ENCODE measurements around the gene PHAX.
A peak's percentile ranks its signal among the peaks of the same experiment; 100 is the strongest.
"Not testable (repeated sequence)": the region's sequence is repeated elsewhere in the genome, so short reads cannot be mapped to it uniquely, and the experiment has no call there.

The PHAX gene

DNA sequence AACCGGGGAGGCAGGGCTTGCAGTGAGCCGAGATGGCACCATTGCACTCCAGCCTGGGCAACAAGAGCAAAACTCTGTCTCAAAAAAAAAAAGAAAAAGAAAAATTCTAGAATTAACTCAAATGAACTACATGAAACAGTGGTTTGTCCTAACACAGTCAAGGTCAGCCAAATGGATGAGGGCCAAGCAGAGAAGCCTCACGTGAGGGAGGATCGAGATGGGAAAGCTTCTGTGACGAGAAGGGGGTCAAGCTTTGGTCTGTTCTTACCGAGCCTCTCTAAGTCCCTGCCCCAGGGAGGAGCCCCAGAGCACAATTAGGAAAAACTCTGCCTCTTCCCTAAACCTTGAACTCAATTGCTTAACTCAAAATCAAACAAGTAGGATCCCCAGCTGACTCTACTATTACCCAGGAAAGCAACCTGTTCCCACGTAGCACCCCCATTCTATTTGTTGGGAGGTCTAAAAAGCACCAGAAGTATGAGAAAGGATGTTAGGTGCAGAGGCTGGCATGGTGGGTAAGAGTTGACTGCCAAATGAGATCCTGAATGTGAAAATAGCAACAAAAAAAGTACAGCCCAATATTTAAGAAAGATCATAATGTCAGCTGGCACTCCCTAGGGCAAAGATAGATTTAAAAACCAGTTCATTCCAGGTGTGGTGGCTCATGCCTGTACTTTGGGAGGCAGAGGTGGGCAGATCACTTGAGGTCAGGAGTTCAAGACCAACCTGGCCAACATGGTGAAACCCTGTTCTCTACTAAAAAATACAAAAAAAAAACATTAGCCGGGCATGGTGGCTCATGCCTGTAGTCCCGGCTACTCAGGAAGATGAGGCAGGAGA is 13.0 kb upstream of the PHAX start:
- peaks cover 93% of the 10 kb centered on the region for H3K36me3 ChIP-seq (ENCODE audit: insufficient read depth, low read depth, low read length)
- H3K27me3 ChIP-seq (ENCODE audit: insufficient read depth, low read length), result no peaks in the 10 kb centered on the region

DNA sequence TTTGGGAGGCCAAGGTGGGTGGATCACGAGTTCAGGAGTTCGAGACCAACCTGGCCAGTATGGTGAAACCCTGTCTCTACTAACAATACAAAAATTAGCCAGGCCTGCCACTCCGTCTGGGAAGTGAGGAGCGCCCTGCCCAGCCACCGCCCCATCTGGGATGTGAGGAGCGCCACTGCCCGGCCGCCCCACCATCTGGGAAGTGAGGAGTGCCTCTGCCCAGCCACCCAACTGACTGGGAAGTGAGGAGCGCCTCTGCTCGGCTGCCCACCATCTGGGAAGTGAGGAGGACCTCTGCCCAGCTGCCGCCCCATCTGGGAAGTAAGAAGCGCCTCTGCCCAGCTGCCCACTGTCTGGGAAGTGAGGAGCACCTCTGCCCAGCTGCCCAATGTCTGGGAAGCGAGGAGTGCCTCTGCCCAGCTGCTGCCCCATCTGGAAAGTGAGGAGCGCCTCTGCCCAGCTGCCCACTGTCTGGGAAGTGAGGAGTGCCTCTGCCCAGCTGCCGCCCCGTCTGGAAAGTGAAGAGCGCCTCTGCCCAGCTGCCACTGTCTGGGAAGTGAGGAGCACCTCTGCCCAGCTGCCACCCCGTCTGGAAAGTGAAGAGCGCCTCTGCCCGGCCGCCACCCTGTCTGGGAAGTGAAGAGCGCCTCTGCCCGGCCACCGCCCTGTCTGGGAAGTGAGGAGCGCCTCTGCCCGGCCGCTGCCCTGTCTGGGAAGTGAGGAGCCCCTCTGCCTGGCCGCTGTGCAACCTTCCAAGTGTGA is 11.0 kb upstream of the PHAX start:
- Histone ChIP-seq H3K27me3 (ENCODE audit: insufficient read depth, low read length) (no peaks in the 10 kb centered on the region), H3K4me3 (ENCODE audit: low read length) (no peak overlapping the region), H3K4me1 (ENCODE audit: insufficient read depth, low read length) (peaks cover 14% of the 10 kb centered on the region; the same call in 1 of the 2 replicates), H3K9me3 (ENCODE audit: insufficient read depth, low read depth, low read length) (no peaks in the 10 kb centered on the region), H3K36me3 (ENCODE audit: insufficient read depth, low read depth, low read length) (peaks cover 83% of the 10 kb centered on the region), H3K27ac (ENCODE audit: low read length) (no peak overlapping the region), H3K9ac (ENCODE audit: low read depth, low read length) (no peak overlapping the region)

More for the DNA sequence above, 13.0 kb upstream of the PHAX start:
- no peak overlapping the region for H3K4me3 ChIP-seq (ENCODE audit: low read length)
- H3K4me1 ChIP-seq (ENCODE audit: insufficient read depth, low read length), result peaks cover 7% of the 10 kb centered on the region; the same call in 1 of the 2 replicates
- H3K27ac ChIP-seq (ENCODE audit: low read length), result no peak overlapping the region
- H3K9ac ChIP-seq (ENCODE audit: low read depth, low read length), result no peak overlapping the region
- no peaks in the 10 kb centered on the region for H3K9me3 ChIP-seq (ENCODE audit: insufficient read depth, low read depth, low read length)

DNA sequence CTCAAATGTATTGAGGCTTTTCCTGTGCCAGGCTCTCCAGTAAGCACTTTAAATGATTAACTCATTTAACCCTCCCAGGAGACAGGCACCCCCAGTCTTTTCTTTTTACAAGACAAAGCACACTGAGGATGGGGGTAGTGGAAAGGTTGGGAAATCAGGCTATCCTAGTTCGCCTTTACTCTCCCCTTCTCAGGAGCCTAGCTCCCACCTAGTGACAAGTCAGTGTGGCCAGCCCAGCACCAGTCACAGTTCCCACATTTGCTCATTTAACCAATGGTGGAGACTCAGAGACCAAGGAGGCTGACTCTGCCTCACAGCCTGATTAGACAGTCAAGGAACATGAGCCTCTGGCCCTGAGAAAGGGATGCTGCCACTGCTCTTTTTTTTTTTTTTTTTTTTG is 9.2 kb upstream of the PHAX start:
- Histone ChIP-seq H3K27me3 (ENCODE audit: insufficient read depth, low read length) (no peaks in the 10 kb centered on the region), H3K27ac (ENCODE audit: low read length) (no peak overlapping the region), H3K4me3 (ENCODE audit: low read length) (peak overlapping the region; percentile 96; the same call in 1 of the 2 replicates), H3K9ac (ENCODE audit: low read depth, low read length) (no peak overlapping the region; the same call in 1 of the 2 replicates), H3K9me3 (ENCODE audit: insufficient read depth, low read depth, low read length) (no peaks in the 10 kb centered on the region), H3K4me1 (ENCODE audit: insufficient read depth, low read length) (peaks cover 14% of the 10 kb centered on the region; the same call in 1 of the 2 replicates), H3K36me3 (ENCODE audit: insufficient read depth, low read depth, low read length) (peaks cover 65% of the 10 kb centered on the region)

DNA sequence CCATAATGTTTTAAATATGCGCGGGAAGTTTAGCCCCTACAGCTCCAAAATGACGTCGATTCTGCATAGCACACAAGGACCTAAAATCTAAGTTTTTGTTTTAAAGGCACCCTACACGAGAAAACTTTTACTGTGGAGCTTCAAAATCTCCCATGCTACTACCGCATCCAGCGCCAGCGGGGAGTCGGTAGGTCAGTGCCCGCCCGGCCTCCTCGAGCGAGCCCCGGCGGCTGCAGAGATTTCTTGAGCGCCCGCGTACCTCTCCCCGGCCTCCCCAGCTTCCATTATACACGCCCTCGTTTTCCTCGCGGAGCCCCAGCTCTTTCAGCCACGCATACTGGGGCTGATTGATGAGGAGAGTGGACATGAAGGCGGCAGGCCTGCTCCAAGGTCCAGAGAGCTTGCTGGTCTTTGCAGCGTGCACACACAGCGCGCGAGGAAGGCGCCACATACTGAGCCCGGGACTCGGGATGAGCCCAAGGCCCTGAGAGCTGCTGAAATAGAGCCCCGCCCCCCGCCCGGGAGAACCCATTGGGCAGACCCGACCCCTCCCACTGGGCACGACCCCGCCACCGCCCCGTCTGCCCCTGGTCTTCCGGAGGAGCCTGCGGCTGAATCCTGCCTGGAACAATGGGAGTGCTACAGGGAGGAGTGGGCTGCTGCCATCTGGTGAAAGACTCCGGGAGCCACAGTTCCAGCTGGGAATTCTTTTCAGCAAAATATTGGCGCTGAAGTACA is 5.8 kb upstream of the PHAX start, which contains the start of gene ALDH7A1:
TSS of gene ALDH7A1 (minus strand) at position 472 of the 738 bp plus-strand sequence. CDS start at position 451, 21 bp downstream.
- Histone ChIP-seq H3K4me1 (ENCODE audit: insufficient read depth, low read length) (peaks cover 20% of the 10 kb centered on the region; the same call in 1 of the 2 replicates), H3K4me3 (ENCODE audit: low read length) (peak within 1 kb of the TSS; percentile 96), H3K9me3 (ENCODE audit: insufficient read depth, low read depth, low read length) (no peaks in the 10 kb centered on the region), H3K27ac (ENCODE audit: low read length) (peak within 1 kb of the TSS; percentile 73), H3K36me3 (ENCODE audit: insufficient read depth, low read depth, low read length) (peaks cover 35% of the 10 kb centered on the region), H3K27me3 (ENCODE audit: insufficient read depth, low read length) (no peaks in the 10 kb centered on the region), H3K9ac (ENCODE audit: low read depth, low read length) (peak within 1 kb of the TSS; percentile 95)

DNA sequence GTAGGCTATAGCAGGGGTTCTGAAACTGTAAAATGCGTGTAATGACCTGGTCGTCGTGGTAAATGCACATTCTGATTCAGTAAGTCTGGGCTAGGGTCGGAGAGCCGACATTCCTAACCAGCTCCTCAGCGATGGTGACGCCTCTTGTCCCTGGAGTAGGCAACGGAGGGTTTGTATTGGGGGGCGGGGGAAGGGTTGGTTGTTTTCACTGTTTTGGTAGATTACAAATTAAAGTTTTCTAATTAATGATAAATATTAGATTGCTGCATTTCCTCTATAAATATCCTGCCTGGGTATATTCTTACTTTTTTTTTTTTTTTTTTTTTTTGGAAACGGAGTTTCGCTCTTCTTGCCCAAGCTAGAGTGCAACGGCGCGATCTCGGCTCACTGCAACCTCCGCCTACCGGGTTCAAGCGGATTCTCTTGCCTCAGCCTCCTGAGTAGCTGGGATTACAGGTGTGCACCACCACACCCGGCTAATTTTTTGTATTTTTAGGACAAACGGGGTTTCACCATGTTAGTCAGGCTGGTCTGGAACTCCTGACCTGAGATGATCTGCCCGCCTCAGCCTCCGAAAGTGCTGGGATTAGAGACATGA is 5.2 kb upstream of the PHAX start:
- peaks cover 26% of the 10 kb centered on the region; the same call in 1 of the 2 replicates for H3K4me1 ChIP-seq (ENCODE audit: insufficient read depth, low read length)
- peak overlapping the region; percentile 73 for H3K27ac ChIP-seq (ENCODE audit: low read length)
- H3K9me3 ChIP-seq (ENCODE audit: insufficient read depth, low read depth, low read length), result no peaks in the 10 kb centered on the region
- peaks cover 28% of the 10 kb centered on the region for H3K36me3 ChIP-seq (ENCODE audit: insufficient read depth, low read depth, low read length)
- H3K27me3 ChIP-seq (ENCODE audit: insufficient read depth, low read length), result no peaks in the 10 kb centered on the region
- peak overlapping the region; percentile 93 for H3K9ac ChIP-seq (ENCODE audit: low read depth, low read length)
- H3K4me3 ChIP-seq (ENCODE audit: low read length), result peak overlapping the region; percentile 96

DNA sequence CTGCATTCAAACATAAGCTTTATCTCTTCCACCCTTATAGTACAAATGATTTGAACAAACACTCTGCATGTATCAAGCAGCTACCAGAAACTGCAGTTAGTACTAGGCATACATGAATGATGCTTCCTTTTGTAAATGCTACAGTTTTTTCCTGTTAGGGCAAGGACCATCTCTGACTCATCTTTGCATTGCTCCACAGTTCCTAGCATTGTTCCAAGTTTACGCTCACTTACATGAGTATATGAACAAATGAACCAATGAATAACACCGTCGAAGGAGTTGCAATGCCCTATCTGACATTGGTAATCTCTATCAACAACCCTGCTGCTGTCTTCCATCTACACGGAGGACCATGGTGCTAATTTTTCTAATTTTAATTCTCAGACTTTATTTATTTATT is 3.6 kb upstream of the PHAX start:
- Histone ChIP-seq H3K9me3 (ENCODE audit: insufficient read depth, low read depth, low read length) (no peaks in the 10 kb centered on the region), H3K9ac (ENCODE audit: low read depth, low read length) (no peak overlapping the region), H3K27ac (ENCODE audit: low read length) (no peak overlapping the region), H3K36me3 (ENCODE audit: insufficient read depth, low read depth, low read length) (peaks cover 14% of the 10 kb centered on the region), H3K4me3 (ENCODE audit: low read length) (no peak overlapping the region), H3K27me3 (ENCODE audit: insufficient read depth, low read length) (no peaks in the 10 kb centered on the region), H3K4me1 (ENCODE audit: insufficient read depth, low read length) (peaks cover 26% of the 10 kb centered on the region)

DNA sequence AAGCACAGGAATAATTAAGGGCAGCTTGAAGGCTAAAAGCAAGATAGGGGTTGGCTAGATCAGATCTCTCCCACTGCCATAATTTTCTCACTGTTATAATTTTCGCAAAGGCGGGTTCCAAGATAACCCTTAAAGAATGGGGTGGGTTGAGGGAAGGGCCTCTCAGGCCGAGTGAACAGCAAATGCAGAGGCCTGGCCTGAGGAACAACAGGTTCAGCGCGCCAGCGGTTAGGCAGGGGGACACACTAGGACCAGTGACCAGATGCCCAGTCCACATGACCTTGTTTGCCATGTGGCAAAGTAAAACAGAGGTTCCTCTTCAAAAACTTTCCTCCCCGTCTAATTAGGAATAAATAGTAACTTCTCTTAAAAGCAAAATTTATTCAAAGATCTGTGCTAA is 1.2 kb upstream of the PHAX start:
- Histone ChIP-seq H3K36me3 (ENCODE audit: insufficient read depth, low read depth, low read length) (peaks cover 19% of the 10 kb centered on the region), H3K27ac (ENCODE audit: low read length) (no peak overlapping the region), H3K27me3 (ENCODE audit: insufficient read depth, low read length) (no peaks in the 10 kb centered on the region), H3K4me3 (ENCODE audit: low read length) (no peak overlapping the region), H3K9ac (ENCODE audit: low read depth, low read length) (peak overlapping the region; percentile 96; the same call in 1 of the 2 replicates), H3K9me3 (ENCODE audit: insufficient read depth, low read depth, low read length) (no peaks in the 10 kb centered on the region), H3K4me1 (ENCODE audit: insufficient read depth, low read length) (peaks cover 16% of the 10 kb centered on the region)

DNA sequence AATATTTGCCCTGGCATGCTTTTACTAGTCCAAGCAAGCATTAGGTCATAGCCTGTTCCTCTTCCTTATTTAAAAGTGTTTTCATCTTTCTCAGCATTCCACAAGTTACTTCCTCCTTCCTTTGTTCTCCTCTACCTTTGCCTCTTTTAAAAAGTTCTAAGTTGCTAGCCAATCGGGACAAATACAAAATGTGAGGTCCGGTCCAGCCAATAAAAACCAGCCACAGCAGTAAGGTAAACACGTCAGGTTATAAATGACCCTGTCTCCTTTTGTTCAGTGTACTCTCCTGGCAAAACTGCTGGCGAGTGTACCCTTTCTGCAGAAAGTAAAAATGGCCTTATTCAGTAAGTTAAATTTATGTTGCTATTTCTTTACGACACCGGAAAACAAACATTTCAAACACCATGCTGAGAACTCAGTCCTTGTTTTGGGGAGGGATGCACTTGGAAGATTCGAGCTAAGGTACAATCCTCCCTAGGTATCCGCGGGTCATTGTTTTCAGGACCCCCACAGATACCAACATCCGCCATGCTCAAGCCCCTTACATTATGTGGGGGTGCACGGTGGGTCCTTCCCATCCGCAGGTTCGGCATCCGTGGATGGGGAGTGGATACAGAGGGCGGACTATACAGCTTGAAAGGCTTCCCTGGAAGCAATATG is 646 bp upstream of the PHAX start:
- peaks cover 23% of the 10 kb centered on the region for H3K36me3 ChIP-seq (ENCODE audit: insufficient read depth, low read depth, low read length)
- H3K4me3 ChIP-seq (ENCODE audit: low read length), result peak overlapping the region; percentile 98
- H3K27ac ChIP-seq (ENCODE audit: low read length), result peak overlapping the region; percentile 85
- not testable (repeated sequence) for H3K9me3 ChIP-seq (ENCODE audit: insufficient read depth, low read depth, low read length); H3K27me3 ChIP-seq (ENCODE audit: insufficient read depth, low read length)
- peak overlapping the region; percentile 96 for H3K9ac ChIP-seq (ENCODE audit: low read depth, low read length)
- H3K4me1 ChIP-seq (ENCODE audit: insufficient read depth, low read length), result peaks cover 16% of the 10 kb centered on the region

DNA sequence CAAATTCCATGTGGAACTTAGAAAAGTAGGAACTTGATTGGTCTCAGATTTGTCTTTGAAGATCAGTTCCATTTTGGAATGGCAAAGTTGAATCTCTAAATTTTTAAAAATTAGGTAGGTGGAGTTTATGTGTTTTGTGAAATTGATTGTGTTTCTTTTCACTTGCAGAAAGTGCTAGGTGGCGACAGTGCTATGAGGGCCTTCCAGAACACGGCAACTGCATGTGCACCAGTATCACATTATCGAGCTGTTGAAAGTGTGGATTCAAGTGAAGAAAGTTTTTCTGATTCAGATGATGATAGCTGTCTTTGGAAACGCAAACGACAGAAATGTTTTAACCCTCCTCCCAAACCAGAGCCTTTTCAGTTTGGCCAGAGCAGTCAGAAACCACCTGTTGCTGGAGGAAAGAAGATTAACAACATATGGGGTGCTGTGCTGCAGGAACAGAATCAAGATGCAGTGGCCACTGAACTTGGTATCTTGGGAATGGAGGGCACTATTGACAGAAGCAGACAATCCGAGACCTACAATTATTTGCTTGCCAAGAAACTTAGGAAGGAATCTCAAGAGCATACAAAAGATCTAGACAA is 2.8 kb downstream of the PHAX start:
- no peak overlapping the region for H3K27ac ChIP-seq (ENCODE audit: low read length)
- H3K9me3 ChIP-seq (ENCODE audit: insufficient read depth, low read depth, low read length), result no peaks in the 10 kb centered on the region
- H3K4me1 ChIP-seq (ENCODE audit: insufficient read depth, low read length), result peaks cover 16% of the 10 kb centered on the region
- H3K9ac ChIP-seq (ENCODE audit: low read depth, low read length), result no peak overlapping the region
- H3K4me3 ChIP-seq (ENCODE audit: low read length), result no peak overlapping the region
- H3K36me3 ChIP-seq (ENCODE audit: insufficient read depth, low read depth, low read length), result peaks cover 56% of the 10 kb centered on the region
- no peaks in the 10 kb centered on the region for H3K27me3 ChIP-seq (ENCODE audit: insufficient read depth, low read length)

DNA sequence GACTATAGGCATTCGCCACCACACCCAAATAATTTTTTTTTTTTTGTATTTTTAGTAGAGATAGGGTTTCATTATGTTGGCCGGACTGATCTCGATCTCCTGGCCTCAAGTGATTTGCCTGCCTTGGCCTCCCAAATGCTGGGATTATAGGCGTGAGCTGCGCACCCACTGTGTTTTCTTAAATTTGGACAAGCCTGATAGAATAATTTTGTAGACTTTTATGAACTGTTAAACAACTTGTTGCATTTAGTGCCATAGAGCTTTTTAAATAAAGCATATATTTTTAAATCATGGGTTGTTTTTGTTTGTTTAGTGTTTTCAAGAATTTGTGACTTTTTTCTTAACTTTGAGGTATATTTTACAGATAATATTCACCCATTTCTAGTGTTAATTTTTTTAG is 4.8 kb downstream of the PHAX start:
- Histone ChIP-seq H3K27me3 (ENCODE audit: insufficient read depth, low read length) (no peaks in the 10 kb centered on the region), H3K27ac (ENCODE audit: low read length) (no peak overlapping the region), H3K9ac (ENCODE audit: low read depth, low read length) (no peak overlapping the region), H3K4me3 (ENCODE audit: low read length) (no peak overlapping the region), H3K9me3 (ENCODE audit: insufficient read depth, low read depth, low read length) (no peaks in the 10 kb centered on the region), H3K4me1 (ENCODE audit: insufficient read depth, low read length) (peaks cover 4% of the 10 kb centered on the region), H3K36me3 (ENCODE audit: insufficient read depth, low read depth, low read length) (peaks cover 76% of the 10 kb centered on the region)

Data from iPS-20b (cell line).